ENCODE data around the gene IFNK. TPM values are rescaled to one million over a fixed set of nuclear protein-coding genes. Genes with fewer than 3 reads are reported as not detected.

Gene IFNK
- total RNA-seq, 2 experiments from 2014 or later: not detected

Other genes with a start within 250 kb of the IFNK start
- gene EQTN, start 227.1 kb upstream of the IFNK start, total RNA-seq: not detected
- gene MOB3B, start 5.5 kb downstream of the IFNK start, total RNA-seq: 1 to 10 TPM; 2.5 to 2.8 TPM
- gene C9orf72, start 49.2 kb downstream of the IFNK start, total RNA-seq: 10 to 100 TPM in 1 of 2 experiments, 1 to 10 TPM in 1; 7.5 to 10.2 TPM